Measurements from ENCODE around the gene OR52E2. TPM values are rescaled to one million over a fixed set of nuclear protein-coding genes. Genes with fewer than 3 reads are reported as not detected.

OR52E2 gene
- total RNA-seq, 4 donors from 2014 or later, result not detected

- TF ChIP-seq CTCF (IDR thresholded peaks at IDR 0.05) (no peak), EP300 (IDR thresholded peaks at IDR 0.05) (no peak), POLR2A (IDR thresholded peaks at IDR 0.05) (no peak)
- 51 to 52% methylated on average over 2 of the region's 2 CpGs for WGBS, 2 donors
Measured at GRCh38 chr11:5037926-5038325, 21.5 kb downstream of the OR52E2 start.

GRCh38 chr11:5036669-5037068 is 22.8 kb downstream of the OR52E2 start:
- no peak for DNase-seq (ENCODE audit: low spot score in 2 of 2)
- Histone ChIP-seq H3K4me1 (no peaks in the 10 kb centered on the region), H3K9me3 (no peaks in the 10 kb centered on the region), H3K4me3 (no peak overlapping the region), H3K27me3 (no peaks in the 10 kb centered on the region), H3K36me3 (no peaks in the 10 kb centered on the region), H3K27ac (no peak overlapping the region)
- 68 to 76% methylated on average over 2 of the region's 2 CpGs for WGBS, 2 donors
- TF ChIP-seq POLR2A (IDR thresholded peaks at IDR 0.05) (no peak), EP300 (IDR thresholded peaks at IDR 0.05) (no peak), CTCF (IDR thresholded peaks at IDR 0.05) (no peak)

More at GRCh38 chr11:5037926-5038325, 21.5 kb downstream of the OR52E2 start:
- Histone ChIP-seq H3K9me3 (no peaks in the 10 kb centered on the region), H3K4me3 (no peak overlapping the region), H3K27ac (no peak overlapping the region), H3K36me3 (no peaks in the 10 kb centered on the region), H3K27me3 (no peaks in the 10 kb centered on the region), H3K4me1 (no peaks in the 10 kb centered on the region)
- DNase-seq (ENCODE audit: low spot score in 2 of 2), result no peak

GRCh38 chr11:5021996-5022395 is 37.4 kb downstream of the OR52E2 start:
- H3K4me1 ChIP-seq, result no peaks in the 10 kb centered on the region
- 88 to 100% methylated on average over 2 of the region's 2 CpGs for WGBS, 2 donors
- peaks cover 0 to 25% (median 5%) of the 10 kb centered on the region in 4 donors for H3K9me3 ChIP-seq
- H3K27ac ChIP-seq, result no peak overlapping the region
- H3K4me3 ChIP-seq, result no peak overlapping the region
- no peaks in the 10 kb centered on the region for H3K36me3 ChIP-seq
- DNase-seq (ENCODE audit: low spot score in 2 of 2), result no peak
- no peaks in the 10 kb centered on the region for H3K27me3 ChIP-seq
- TF ChIP-seq CTCF (IDR thresholded peaks at IDR 0.05) (no peak), EP300 (IDR thresholded peaks at IDR 0.05) (no peak), POLR2A (IDR thresholded peaks at IDR 0.05) (no peak)

- no peak overlapping the region for H3K4me3 ChIP-seq
- H3K27ac ChIP-seq, result no peak overlapping the region
- no peak for DNase-seq (ENCODE audit: low spot score in 2 of 2)
- H3K9me3 ChIP-seq, result no peaks in the 10 kb centered on the region
- no peaks in the 10 kb centered on the region for H3K4me1 ChIP-seq
- H3K36me3 ChIP-seq, result no peaks in the 10 kb centered on the region
- H3K27me3 ChIP-seq, result no peaks in the 10 kb centered on the region
- TF ChIP-seq CTCF (IDR thresholded peaks at IDR 0.05) (no peak), EP300 (IDR thresholded peaks at IDR 0.05) (no peak), POLR2A (IDR thresholded peaks at IDR 0.05) (no peak)
- WGBS, 2 donors, result 88 to 90% methylated on average over 1 of the region's 1 CpG
Measured at GRCh38 chr11:5013012-5013411, 46.4 kb downstream of the OR52E2 start.

- Histone ChIP-seq H3K9me3 (no peaks in the 10 kb centered on the region), H3K27ac (no peak overlapping the region), H3K27me3 (no peaks in the 10 kb centered on the region), H3K4me3 (no peak overlapping the region), H3K4me1 (no peaks in the 10 kb centered on the region), H3K36me3 (no peaks in the 10 kb centered on the region)
- no peak for DNase-seq (ENCODE audit: low spot score in 2 of 2)
- no peak for TF ChIP-seq EP300 (IDR thresholded peaks at IDR 0.05)
- no peak for TF ChIP-seq CTCF (IDR thresholded peaks at IDR 0.05)
- no peak for TF ChIP-seq POLR2A (IDR thresholded peaks at IDR 0.05)
- WGBS, 2 donors, result 78 to 82% methylated on average over 8 of the region's 8 CpGs
Measured at GRCh38 chr11:5011254-5011653, 48.2 kb downstream of the OR52E2 start.

Other genes starting within 250 kb of the OR52E2 start
- gene OR51F2, start 238.3 kb downstream of the OR52E2 start, total RNA-seq, result not detected
- gene OR51S1, start 210.4 kb downstream of the OR52E2 start, total RNA-seq, result not detected
- not detected for gene OR51T1, start 177.7 kb downstream of the OR52E2 start, total RNA-seq
- not detected for gene OR51A7, start 155.8 kb downstream of the OR52E2 start, total RNA-seq
- gene OR51G2, start 140.3 kb downstream of the OR52E2 start, total RNA-seq, result not detected
- not detected for gene OR51G1, start 135.3 kb downstream of the OR52E2 start, total RNA-seq
- gene OR51A4, start 112.0 kb downstream of the OR52E2 start, total RNA-seq, result not detected
- gene OR51A2, start 103.9 kb downstream of the OR52E2 start, total RNA-seq, result not detected
- gene OR51L1, start 64.8 kb downstream of the OR52E2 start, total RNA-seq, result not detected
- gene OR52J3, start 13.1 kb downstream of the OR52E2 start, total RNA-seq, result not detected
- gene OR52E1, start 9.9 kb upstream of the OR52E2 start, total RNA-seq, result not detected
- gene OR52A5, start 78.7 kb upstream of the OR52E2 start, total RNA-seq, result not detected
- not detected for gene OR52A1, start 95.1 kb upstream of the OR52E2 start, total RNA-seq
- not detected for gene OR51V1, start 141.1 kb upstream of the OR52E2 start, total RNA-seq
- 100 to 1,000 TPM in 2 of 4 donors, 10 to 100 TPM in 1, not detected in 1; 61.6 to 425 (median 151) TPM for gene HBB, start 167.4 kb upstream of the OR52E2 start, total RNA-seq
- 1 to 10 TPM in 1 of 4 donors, not detected in 3; 5.4 TPM for gene HBD, start 174.9 kb upstream of the OR52E2 start, total RNA-seq
- gene HBG1, start 190.2 kb upstream of the OR52E2 start, total RNA-seq, result not detected
- gene HBG2, start 195.2 kb upstream of the OR52E2 start, total RNA-seq, result not detected
- not detected for gene HBE1, start 210.3 kb upstream of the OR52E2 start, total RNA-seq
- 1 to 10 TPM in 1 of 4 donors, under 1 TPM in 2, not detected in 1; 0.42 to 1.5 (median 0.98) TPM for gene OR51B4, start 242.3 kb upstream of the OR52E2 start, total RNA-seq